Measurements from ENCODE around the gene DMRT2. TPM values are rescaled to one million over a fixed set of nuclear protein-coding genes. Genes with fewer than 3 reads are reported as not detected.

Gene DMRT2
- total RNA-seq, 1 donor from 2014 or later, result 11.4 TPM

- Mint-ChIP-seq H3K4me3 (no peak overlapping the region), H3K27ac (no peak overlapping the region), H3K36me3 (no peaks in the 10 kb centered on the region), H3K27me3 (peaks cover 27% of the 10 kb centered on the region), H3K9me3 (no peaks in the 10 kb centered on the region), H3K4me1 (ENCODE audit: unreplicated experiment) (no peaks in the 10 kb centered on the region)
- no peak for DNase-seq (ENCODE audit: extremely low spot score, unreplicated experiment)
- TF ChIP-seq, protein P1, sequence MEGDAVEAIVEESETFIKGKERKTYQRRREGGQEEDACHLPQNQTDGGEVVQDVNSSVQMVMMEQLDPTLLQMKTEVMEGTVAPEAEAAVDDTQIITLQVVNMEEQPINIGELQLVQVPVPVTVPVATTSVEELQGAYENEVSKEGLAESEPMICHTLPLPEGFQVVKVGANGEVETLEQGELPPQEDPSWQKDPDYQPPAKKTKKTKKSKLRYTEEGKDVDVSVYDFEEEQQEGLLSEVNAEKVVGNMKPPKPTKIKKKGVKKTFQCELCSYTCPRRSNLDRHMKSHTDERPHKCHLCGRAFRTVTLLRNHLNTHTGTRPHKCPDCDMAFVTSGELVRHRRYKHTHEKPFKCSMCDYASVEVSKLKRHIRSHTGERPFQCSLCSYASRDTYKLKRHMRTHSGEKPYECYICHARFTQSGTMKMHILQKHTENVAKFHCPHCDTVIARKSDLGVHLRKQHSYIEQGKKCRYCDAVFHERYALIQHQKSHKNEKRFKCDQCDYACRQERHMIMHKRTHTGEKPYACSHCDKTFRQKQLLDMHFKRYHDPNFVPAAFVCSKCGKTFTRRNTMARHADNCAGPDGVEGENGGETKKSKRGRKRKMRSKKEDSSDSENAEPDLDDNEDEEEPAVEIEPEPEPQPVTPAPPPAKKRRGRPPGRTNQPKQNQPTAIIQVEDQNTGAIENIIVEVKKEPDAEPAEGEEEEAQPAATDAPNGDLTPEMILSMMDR (conservative IDR thresholded peaks at IDR 0.05), result no peak
These were observed 41.9 kb upstream of the DMRT2 start for GRCh38 chr9:1008216-1008615.

GRCh38 chr9:1009101-1009707 lies 41.0 kb upstream of the DMRT2 start:
- Mint-ChIP-seq H3K4me3 (no peak overlapping the region), H3K27me3 (peaks cover 32% of the 10 kb centered on the region), H3K4me1 (ENCODE audit: unreplicated experiment) (no peaks in the 10 kb centered on the region), H3K27ac (no peak overlapping the region), H3K36me3 (no peaks in the 10 kb centered on the region), H3K9me3 (no peaks in the 10 kb centered on the region)
- DNase-seq (ENCODE audit: extremely low spot score, unreplicated experiment), result peak; percentile 88
- TF ChIP-seq, protein P1 (conservative IDR thresholded peaks at IDR 0.05), result peak; percentile 99

DNA sequence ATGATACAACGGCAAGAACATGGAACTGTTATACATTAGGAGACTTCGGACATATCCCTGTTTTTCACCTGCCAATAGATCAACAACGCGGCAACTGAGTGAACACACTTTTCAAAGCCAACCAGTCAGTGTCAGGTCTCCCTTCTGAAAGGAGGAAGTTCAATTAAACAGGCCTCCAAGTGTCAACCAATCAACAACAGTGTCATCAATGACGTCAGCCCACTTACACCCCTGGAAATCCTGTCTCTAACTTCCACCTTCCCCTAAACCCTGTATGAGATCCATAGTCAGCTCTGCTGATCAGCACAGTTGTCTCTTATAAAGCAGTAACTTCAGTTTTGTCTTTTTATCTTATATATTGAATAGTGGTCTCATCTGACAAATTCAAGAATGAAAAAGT lies 37.1 kb upstream of the DMRT2 start:
- H3K27ac Mint-ChIP-seq, result no peak overlapping the region
- TF ChIP-seq, protein P1 (conservative IDR thresholded peaks at IDR 0.05), result no peak
- no peaks in the 10 kb centered on the region for H3K36me3 Mint-ChIP-seq
- H3K9me3 Mint-ChIP-seq, result no peaks in the 10 kb centered on the region
- no peak for DNase-seq (ENCODE audit: extremely low spot score, unreplicated experiment)
- H3K4me1 Mint-ChIP-seq (ENCODE audit: unreplicated experiment), result peaks cover 2% of the 10 kb centered on the region
- H3K4me3 Mint-ChIP-seq, result no peak overlapping the region
- H3K27me3 Mint-ChIP-seq, result peaks cover 31% of the 10 kb centered on the region

DNA sequence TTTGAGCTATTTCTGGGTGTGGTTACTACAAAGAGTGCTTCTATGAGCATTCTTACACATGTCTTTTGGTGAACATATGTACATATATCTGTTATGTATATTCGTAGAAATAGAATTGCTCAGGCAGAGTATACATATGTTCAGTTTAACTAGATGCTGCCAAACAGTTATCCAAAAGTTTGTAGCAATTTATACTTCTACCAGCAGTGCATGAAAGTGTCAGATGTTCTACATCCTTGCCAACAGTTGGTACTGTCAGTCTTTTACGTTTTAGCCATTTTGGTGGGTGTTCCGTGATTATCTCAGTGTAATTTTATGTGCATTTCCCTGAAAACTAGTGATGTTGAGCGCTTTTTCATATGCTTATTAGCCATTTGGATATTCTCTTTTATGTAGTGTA lies 35.9 kb upstream of the DMRT2 start:
- TF ChIP-seq, protein P1 (conservative IDR thresholded peaks at IDR 0.05), result no peak
- H3K4me3 Mint-ChIP-seq, result no peak overlapping the region
- no peaks in the 10 kb centered on the region for H3K9me3 Mint-ChIP-seq
- H3K36me3 Mint-ChIP-seq, result no peaks in the 10 kb centered on the region
- H3K27ac Mint-ChIP-seq, result no peak overlapping the region
- H3K4me1 Mint-ChIP-seq (ENCODE audit: unreplicated experiment), result peaks cover 5% of the 10 kb centered on the region
- H3K27me3 Mint-ChIP-seq, result peaks cover 27% of the 10 kb centered on the region
- DNase-seq (ENCODE audit: extremely low spot score, unreplicated experiment), result no peak

GRCh38 chr9:1014640-1015039 lies 35.5 kb upstream of the DMRT2 start:
- Mint-ChIP-seq H3K4me1 (ENCODE audit: unreplicated experiment) (peaks cover 5% of the 10 kb centered on the region), H3K9me3 (no peaks in the 10 kb centered on the region), H3K27me3 (peaks cover 27% of the 10 kb centered on the region), H3K36me3 (no peaks in the 10 kb centered on the region), H3K4me3 (no peak overlapping the region), H3K27ac (no peak overlapping the region)
- TF ChIP-seq, protein P1 (conservative IDR thresholded peaks at IDR 0.05), result no peak
- no peak for DNase-seq (ENCODE audit: extremely low spot score, unreplicated experiment)

GRCh38 chr9:1018121-1018520 lies 32.0 kb upstream of the DMRT2 start:
- Mint-ChIP-seq H3K36me3 (no peaks in the 10 kb centered on the region), H3K4me1 (ENCODE audit: unreplicated experiment) (peaks cover 9% of the 10 kb centered on the region), H3K27ac (no peak overlapping the region), H3K4me3 (no peak overlapping the region), H3K27me3 (peaks cover 30% of the 10 kb centered on the region), H3K9me3 (no peaks in the 10 kb centered on the region)
- TF ChIP-seq, protein P1 (conservative IDR thresholded peaks at IDR 0.05), result peak; percentile 60
- DNase-seq (ENCODE audit: extremely low spot score, unreplicated experiment), result no peak
